Activated B cell treated with CpG ODN at 0.5 μM for 24 hours (primary cell): ENCODE measurements around the gene TBC1D14. TPM values are rescaled to one million over a fixed set of nuclear protein-coding genes. Genes with fewer than 3 reads are reported as not detected.

Experiments used
- ATAC-seq: fragments of 200-7000 bp; cut with Tn5 transposase; one replicate; pipeline ENCODE4 v1.10.0; 2021; ENCODE audit warnings: low read depth, mild to moderate bottlenecking, moderate library complexity
- CTCF ChIA-PET: fragments of 350-600 bp; sonication (Branson Sonifier 250); formaldehyde crosslinking; loops from one replicate; lab custom pipeline; 2021; ENCODE audit warnings: antibody characterized with exemption; lab: Charles Lee
- POLR2A ChIA-PET: fragments of 350-600 bp; sonication (Branson Sonifier 250); formaldehyde crosslinking; loops from one replicate; lab custom pipeline; 2021; ENCODE audit warnings: antibody characterized with exemption; lab: Charles Lee
- DNase-seq: peaks from one replicate; pipeline ENCODE4 v3.0.0; 2022
- H3K27ac Mint-ChIP-seq: one replicate; pipeline ENCODE4 v1.8.0; 2020; ENCODE audit warnings: mixed read lengths
- H3K27me3 Mint-ChIP-seq: one replicate; pipeline ENCODE4 v1.8.0; 2021; ENCODE audit warnings: mixed read lengths
- H3K36me3 Mint-ChIP-seq: one replicate; pipeline ENCODE4 v1.8.0; 2021; ENCODE audit warnings: low read depth, mixed read lengths
- H3K4me1 Mint-ChIP-seq: one replicate; pipeline ENCODE4 v1.8.0; 2021; ENCODE audit warnings: mixed read lengths
- H3K4me3 Mint-ChIP-seq: one replicate; pipeline ENCODE4 v1.8.0; 2020; ENCODE audit warnings: mild to moderate bottlenecking, mixed read lengths
- H3K9me3 Mint-ChIP-seq: one replicate; pipeline ENCODE4 v1.8.0; 2020; ENCODE audit warnings: mixed read lengths
- CTCF ChIP-seq: fragments of 200-600 bp; IDR thresholded peaks from one replicate; pipeline ENCODE4 v1.8.0; 2022; ENCODE audit warnings: antibody characterized with exemption, mild to moderate bottlenecking
- intact Hi-C: fragments of 100-400 bp; cut with micrococcal nuclease; formaldehyde crosslinking; loops from one replicate; pipeline ENCODE4 v1.15.1; 2024
- total RNA-seq: library from RNA; stranded (reverse); gene quantifications from 2 replicates; pipeline ENCODE4 v1.2.3, GENCODE V29; 2022

TBC1D14 gene
- total RNA-seq, 1 donor from 2014 or later = 35.1 TPM

- POLR2A ChIA-PET = interaction anchor here (0.6 kb wide), 2 partner anchors 101 to 611 kb away, joined by 3 to 5 read pairs; no protein-coding TSS in a partner anchor
- Mint-ChIP-seq H3K27me3 (no peaks in the 10 kb centered on the region), H3K36me3 (peaks cover 7% of the 10 kb centered on the region), H3K4me3 (peak overlapping the region; percentile 49), H3K9me3 (peaks cover 1% of the 10 kb centered on the region), H3K27ac (peak overlapping the region; percentile 50), H3K4me1 (peaks cover 66% of the 10 kb centered on the region)
- DNase-seq = no peak
- intact Hi-C loops = no loop called here
- TF ChIP-seq CTCF = no peak
- CTCF ChIA-PET = no interaction called here
- peak; percentile 41 for ATAC-seq
Observed at GRCh38 chr4:6939761-6940743, 30.4 kb downstream of the TBC1D14 start.

- CTCF ChIA-PET = no interaction called here
- POLR2A ChIA-PET = interaction anchor here (0.6 to 1.1 kb wide), 2 partner anchors 23 to 611 kb away, joined by 3 to 5 read pairs; no protein-coding TSS in a partner anchor
Observed at GRCh38 chr4:6940744-6941137, 31.1 kb downstream of the TBC1D14 start.

GRCh38 chr4:6941796-6942195 is 32.2 kb downstream of the TBC1D14 start:
- peak; percentile 36 for ATAC-seq
- Mint-ChIP-seq H3K9me3 (no peaks in the 10 kb centered on the region), H3K4me1 (peaks cover 63% of the 10 kb centered on the region), H3K36me3 (peaks cover 9% of the 10 kb centered on the region), H3K4me3 (peak overlapping the region; percentile 15), H3K27me3 (no peaks in the 10 kb centered on the region), H3K27ac (no peak overlapping the region)
- no peak for DNase-seq
- CTCF ChIA-PET = no interaction called here
- POLR2A ChIA-PET = interaction anchor here (0.9 to 1.1 kb wide), 2 partner anchors 19 to 22 kb away, joined by 3 to 5 read pairs; no protein-coding TSS in a partner anchor
- TF ChIP-seq CTCF = no peak
- intact Hi-C loops = loop anchor here (1.0 kb wide), 2 partner anchors 23 to 45 kb away; no protein-coding TSS in a partner anchor

More at GRCh38 chr4:6940744-6941137, 31.1 kb downstream of the TBC1D14 start:
- peaks cover 8% of the 10 kb centered on the region for H3K36me3 Mint-ChIP-seq
- no peak for TF ChIP-seq CTCF
- intact Hi-C loops = no loop called here
- peak overlapping the region; percentile 24 for H3K27ac Mint-ChIP-seq
- ATAC-seq = no peak
- H3K4me1 Mint-ChIP-seq = peaks cover 66% of the 10 kb centered on the region
- H3K9me3 Mint-ChIP-seq = peaks cover 1% of the 10 kb centered on the region
- no peak overlapping the region for H3K4me3 Mint-ChIP-seq
- no peak for DNase-seq
- H3K27me3 Mint-ChIP-seq = no peaks in the 10 kb centered on the region

DNA sequence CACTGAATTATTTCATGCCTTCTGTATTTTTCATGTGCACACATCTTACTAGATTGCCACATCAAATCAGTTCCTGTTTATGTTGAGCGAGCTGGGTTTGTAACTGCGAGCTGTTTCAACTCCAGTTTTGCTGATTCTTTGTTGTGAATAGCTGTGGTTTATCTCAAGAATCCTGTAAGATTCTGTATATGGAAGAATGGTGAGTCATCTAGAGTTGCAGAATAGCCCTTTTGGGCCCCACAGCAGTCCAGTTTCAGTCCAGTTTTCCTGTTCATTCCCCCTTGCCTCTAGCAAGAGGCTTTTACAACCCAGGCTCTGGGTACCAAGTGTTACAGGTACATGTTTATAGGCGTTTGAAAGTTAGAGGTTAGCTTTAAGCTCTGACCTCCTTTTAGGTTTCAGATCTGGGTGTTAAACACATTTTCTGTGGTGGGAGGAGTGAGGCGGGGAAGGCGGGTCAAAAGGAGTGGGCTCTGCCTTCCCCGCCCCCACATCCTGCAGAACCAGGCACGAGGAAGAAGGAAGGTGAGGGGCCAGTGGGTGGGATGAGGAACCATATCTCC is 32.7 kb downstream of the TBC1D14 start:
- TF ChIP-seq CTCF = no peak
- ChIA-PET CTCF (no interaction called here), POLR2A (interaction anchor here (0.9 kb wide), 1 partner anchor 18 kb away, joined by 3 read pairs; no protein-coding TSS in a partner anchor)
- intact Hi-C loops = loop anchor here (1.0 kb wide), 2 partner anchors 22 to 44 kb away; no protein-coding TSS in a partner anchor
- Mint-ChIP-seq H3K4me1 (peaks cover 62% of the 10 kb centered on the region), H3K4me3 (peak overlapping the region; percentile 32), H3K9me3 (no peaks in the 10 kb centered on the region), H3K36me3 (peaks cover 9% of the 10 kb centered on the region), H3K27me3 (no peaks in the 10 kb centered on the region), H3K27ac (peak overlapping the region; percentile 73)
- DNase-seq (no peak), ATAC-seq (no peak)
